ENCODE results near the gene KARS1.
"Not testable (repeated sequence)": the region's sequence is repeated elsewhere in the genome, so short reads cannot be mapped to it uniquely, and the experiment has no call there.

KARS1 gene

DNA sequence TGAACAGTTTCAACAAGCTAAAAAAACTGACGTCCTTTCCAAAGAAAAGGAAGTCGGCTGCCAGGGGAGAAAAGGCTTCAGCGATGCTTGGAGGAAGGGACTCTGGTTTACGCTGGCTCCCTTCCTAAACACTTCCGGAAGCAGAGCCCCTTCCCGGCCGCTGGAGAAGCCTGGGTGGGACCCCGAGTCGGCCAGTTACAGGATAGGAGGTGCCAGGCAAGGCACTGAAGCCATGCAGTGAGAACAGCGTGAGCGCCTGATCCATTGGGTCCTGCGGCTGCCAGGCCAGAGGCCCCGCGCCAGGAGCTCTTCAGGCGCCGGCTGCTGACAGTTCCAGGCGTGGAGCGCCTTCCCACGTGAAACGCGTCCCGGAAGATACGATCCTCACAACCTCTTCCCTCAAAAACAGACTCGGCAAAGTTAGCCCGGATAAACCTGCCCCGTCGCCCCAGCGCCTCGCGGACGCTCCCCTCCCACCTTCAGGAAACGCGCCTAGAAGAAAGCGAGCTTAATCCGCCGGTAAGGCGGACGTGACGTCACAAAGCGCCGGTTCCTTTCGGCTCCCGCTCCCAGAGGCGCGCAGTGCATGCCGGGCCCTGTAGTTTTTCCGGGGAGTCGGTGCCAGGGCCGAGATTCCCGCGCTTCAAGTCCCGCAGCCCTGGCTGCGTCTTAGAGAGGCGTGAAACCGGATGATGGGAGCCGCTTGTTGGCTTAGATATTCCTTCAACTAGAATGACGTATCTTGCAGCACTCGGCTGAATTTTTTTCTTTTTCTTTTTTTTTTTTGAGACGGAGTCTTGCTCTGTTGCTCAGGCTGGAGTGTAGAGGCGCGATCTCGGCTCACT, 24.5 kb downstream of the KARS1 start, which contains the start of gene ADAT1:
TSS of gene ADAT1 (minus strand) at position 521 of the 845 bp plus-strand sequence. CDS start 2,482 bp downstream, outside the sequence.
- peak; percentile 94 for DNase-seq

DNA sequence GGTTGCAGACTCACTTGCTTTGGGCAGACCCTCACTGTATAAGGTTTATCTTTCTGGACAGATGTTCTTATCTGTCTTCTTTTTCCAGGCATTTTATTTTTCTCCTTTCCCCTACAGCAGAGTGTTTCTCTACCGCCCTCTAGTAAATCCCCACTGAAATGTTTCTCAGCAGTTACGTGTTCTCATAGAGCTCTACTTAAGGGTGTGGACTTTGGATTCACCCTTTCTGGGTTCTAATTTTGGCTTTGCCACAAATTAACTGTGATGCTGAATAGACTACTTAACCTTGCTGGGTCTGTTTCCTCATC, 26.3 kb downstream of the KARS1 start:
- peak; percentile 0 for DNase-seq

- DNase-seq, result no peak
Measured at GRCh38 chr16:75620326-75621169, 26.9 kb downstream of the KARS1 start.

GRCh38 chr16:75618780-75619179, 28.7 kb downstream of the KARS1 start:
- no peak for DNase-seq

DNA sequence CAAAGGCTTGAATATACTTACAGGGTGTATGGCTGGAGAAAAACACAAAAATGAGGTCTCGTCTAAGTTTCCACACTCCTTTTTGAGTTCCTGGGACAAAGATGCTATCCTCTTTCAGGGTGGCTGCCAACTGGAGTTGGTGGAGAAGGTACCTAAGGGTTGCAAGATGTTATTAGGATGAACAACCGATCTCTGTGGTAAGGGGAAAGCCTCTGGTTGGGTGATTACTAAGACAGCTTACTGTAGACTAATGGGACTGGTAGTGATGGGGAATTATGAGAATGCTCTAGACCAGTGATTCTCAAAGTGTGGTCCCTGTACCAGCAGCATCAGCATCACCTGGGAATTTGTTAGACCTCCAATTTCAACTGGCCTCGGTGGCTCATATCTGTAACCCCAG, 30.3 kb downstream of the KARS1 start:
- DNase-seq, result no peak

DNA sequence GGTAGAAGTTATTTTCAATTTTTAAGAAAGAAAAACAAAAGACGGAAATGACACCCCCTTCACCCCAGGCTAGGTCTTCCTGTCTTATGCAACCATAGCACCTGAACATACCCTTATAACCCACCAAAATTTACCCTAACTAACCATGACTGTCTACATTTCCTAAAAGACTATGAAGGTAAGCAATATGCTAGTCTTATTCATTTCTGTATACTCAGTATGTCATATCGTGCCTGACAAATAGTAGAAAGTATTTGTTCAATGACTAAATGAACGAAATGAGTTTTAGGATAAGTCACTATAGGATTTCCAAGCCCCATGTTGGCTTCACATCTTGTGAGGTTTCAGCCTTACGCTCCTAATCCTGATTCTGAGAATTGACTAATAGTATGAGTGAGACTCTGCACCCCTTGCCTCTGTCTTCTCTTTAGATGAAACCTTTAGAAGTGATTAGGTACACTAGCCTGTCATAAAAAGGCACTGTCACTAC, 30.9 kb downstream of the KARS1 start:
- DNase-seq, result no peak

- DNase-seq, result no peak
Measured at GRCh38 chr16:75615619-75616018, 31.8 kb downstream of the KARS1 start.

DNA sequence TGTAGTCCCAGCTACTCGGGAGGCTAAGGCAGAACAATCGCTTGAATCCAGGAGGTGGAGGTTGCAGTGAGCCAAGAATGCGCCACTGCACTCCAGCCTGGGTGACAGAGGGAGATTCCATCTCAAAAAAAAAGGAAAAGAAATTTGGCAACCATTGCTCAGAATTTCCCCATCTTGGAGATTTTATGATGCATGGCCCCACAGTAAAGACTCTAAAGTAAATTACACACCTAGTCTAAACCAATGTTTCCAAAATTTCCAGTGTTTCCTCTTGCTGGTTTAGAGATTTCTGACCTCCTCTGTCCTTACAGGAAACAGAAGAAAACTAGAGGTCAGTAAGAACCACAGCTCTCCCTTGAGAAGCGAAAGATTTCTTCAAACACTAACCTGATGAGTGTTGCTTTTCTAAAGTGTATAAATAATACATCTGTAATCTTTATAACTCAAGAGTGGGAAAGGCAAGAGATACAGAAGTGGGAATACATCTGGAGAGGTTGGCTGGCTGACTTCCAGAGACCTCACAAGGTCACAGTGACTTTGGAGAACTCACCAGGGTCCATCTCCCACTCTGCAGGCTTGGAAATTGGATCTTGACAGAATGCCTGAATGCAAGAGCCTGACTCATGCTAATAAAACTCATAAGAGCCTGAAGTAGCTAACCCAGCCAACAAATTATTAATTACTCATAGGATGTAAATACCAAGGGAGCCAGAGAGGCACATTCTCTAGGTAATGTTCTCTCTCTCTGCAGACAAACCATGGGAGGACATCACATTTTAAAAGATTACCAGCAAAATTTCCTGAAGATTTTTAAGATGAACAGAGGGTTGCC, 33.2 kb downstream of the KARS1 start:
- no peak for DNase-seq

DNA sequence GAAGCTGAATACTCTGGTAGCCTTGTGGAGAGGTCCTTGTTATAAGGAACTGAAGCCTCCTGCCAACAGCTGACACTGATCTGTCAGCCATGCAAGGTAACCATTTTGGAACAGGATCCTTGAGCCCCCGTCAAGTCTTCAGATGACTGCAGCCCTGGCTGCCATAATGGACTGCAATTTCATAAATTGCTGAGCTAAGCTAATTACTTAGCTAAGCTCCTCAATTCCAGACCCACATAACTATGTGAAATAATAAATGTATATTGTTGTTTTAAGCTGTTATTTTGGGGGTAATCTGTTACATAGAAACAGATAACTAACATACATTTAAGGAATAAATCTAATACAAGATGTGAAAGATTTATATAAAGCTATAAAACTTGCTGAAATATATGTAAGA, 41.0 kb downstream of the KARS1 start:
- DNase-seq, result no peak

- DNase-seq, result no peak
Measured at GRCh38 chr16:75603241-75603640, 44.2 kb downstream of the KARS1 start.

- DNase-seq, result no peak
Measured at GRCh38 chr16:75599452-75600277, 47.8 kb downstream of the KARS1 start.

DNA sequence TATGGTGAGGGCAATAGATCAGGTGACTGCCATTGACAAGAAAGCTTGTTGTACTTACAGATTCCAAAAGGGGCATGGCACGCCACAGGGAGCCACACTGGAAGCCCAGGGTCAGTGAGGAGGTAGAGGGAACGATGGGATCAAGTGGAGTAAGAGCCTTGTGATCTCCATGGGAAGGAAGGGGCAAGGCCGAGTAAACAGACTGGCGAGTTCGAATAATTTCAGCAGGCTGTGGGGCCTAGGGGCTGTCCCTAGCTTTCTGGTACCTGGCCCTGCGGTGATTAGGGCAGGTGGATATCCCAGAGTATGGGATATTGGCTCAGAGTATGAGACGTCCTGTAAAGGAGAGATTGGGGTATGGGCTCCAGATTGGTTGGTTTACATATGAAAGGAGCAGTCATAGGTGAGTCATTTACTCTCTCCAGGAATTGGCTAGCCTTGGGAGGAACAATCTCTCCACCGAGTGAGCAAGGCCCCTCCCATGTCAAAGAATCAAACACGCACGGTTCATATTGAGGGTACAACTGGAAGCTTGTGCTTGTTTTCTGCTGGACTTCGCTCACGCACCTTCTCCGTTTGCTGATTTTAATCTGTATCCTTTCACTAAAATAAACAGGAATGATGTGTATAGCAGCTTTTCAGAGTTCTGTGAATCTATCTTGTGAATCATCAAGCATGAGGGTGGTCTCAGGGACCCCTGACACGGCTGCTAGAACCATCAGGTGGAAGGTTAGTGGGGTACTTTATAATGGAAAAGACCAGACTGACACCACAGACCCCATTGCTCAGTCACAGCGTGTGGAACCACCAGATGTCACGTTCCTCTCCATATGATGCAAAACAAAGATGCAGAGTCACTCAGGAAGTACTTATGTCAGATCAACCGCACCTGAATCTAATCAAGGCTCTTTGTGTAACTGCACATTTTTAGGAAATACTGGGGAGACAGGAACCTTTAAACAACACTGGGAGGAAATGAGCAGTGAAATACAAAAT, 53.3 kb downstream of the KARS1 start:
- no peak for DNase-seq

- DNase-seq, result no peak
Measured at GRCh38 chr16:75593308-75593707, 54.2 kb downstream of the KARS1 start.

- DNase-seq, result not testable (repeated sequence)
Measured at GRCh38 chr16:75591927-75592326, 55.5 kb downstream of the KARS1 start.

DNA sequence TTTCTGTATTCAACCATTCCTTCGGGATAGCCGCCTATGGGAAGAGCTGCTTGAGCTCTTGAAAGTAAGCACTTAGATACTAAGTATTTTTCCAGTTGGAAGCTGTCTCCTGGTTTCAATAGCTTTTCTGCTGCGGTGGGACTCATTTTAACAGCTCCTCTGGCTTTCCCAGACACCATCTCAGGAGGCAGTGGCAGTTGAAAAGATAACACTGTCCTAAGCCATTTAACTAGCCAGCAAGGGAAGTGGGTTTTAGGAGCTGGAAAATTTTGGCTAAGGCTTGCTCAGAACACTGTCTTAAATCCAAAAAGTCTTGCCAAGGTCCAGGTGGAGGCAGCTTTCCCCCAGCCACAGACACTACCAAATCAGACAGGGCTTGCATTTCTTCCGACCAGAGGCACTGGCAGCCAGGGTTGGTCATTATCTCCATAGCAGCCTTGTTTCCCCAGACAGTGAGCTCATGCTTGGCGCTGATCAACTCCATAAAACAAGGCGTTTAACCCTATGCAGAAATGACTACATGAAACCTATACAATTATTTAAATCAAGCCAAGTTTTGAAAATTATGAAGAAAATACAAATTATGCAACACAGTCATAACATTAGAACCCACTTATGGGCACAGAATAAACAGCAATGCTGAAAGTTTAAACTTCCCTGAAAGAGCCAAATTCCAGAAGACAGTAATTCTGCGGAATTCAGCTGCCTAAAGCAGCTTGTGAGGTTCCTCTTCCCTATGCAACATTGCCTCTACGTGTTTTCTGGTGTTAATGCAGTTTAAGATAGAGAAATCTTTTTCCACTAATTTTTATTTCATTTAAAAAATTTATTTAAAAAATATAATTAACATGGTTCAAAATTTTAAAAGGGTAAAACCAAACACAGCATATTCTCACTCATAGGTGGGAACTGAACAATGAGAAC, 56.3 kb downstream of the KARS1 start:
- no peak for DNase-seq

DNA sequence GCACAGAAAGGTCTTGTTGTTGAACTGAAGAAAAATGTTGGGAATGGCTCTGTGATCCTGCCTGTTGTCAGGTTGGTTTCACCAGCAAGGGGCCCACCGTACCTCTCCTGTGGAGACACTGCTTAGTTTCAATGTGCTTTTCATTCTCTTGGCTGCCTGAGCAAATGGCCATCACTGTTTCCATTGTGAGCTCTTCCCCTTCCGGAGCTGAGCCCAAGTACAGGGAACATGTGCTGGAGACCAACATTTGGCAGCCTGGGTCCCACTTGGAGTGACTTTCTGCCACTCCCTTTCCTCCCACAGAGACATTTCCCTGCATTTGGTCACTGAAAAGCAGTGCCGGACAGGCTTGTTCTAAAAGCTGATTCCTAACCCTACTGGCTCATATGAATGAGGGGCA, 58.2 kb downstream of the KARS1 start:
- DNase-seq, result no peak

GRCh38 chr16:75588716-75589115, 58.7 kb downstream of the KARS1 start:
- DNase-seq, result no peak

- DNase-seq, result no peak
Measured at GRCh38 chr16:75584108-75584507, 63.4 kb downstream of the KARS1 start.

- DNase-seq, result no peak
Measured at GRCh38 chr16:75579281-75579834, 68.1 kb downstream of the KARS1 start.

Measured in NCI-H146 (cell line).